Measurements from ENCODE around the gene GOLGA8B.
A peak's percentile ranks its signal among the peaks of the same experiment; 100 is the strongest.

DNA sequence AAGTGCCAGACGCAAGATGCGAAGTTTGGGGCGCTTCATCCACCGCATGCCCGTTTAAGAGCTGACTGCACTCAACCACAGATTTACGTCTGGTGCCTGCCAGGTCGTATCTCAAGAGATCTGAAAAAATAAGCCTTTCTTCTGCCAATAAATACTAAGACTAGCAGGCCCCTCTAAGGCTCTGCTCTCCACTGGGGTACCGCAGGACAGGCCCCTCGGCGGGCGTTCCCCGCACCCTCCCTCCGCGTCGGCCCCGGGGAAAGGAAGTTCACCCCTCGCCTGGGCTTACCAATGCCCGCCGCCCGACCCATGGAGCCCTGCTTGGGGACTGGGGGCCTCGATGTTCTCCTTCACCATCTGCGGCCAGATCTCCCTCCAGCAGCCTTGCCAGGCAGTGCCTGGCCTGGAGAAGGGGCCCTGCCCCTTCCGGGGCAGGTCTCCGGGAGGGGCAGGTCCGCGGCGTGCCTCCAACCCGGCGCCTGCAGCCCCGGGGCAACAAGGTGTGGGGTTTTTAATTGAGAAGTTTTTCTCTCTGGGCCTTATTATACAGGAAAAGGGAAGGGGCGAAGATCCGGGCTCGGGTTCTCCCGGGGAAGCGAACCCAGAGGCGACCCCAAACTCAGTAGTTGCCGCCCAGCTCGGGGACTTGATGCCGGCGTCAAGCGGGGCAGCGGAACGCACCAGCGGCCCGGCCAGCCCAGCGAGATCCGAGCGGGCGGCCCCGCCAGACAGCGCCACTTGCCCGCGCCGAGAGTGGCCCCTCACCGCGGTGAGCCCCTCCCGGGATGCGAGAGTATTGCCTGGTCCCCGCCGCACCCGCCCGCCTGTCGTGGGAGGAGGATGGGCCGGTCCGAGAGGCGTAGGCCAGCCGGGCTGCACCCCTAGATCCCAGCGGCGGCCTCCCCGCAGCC is 735 bp downstream of the GOLGA8B start:
- TF ChIP-seq, protein P1, sequence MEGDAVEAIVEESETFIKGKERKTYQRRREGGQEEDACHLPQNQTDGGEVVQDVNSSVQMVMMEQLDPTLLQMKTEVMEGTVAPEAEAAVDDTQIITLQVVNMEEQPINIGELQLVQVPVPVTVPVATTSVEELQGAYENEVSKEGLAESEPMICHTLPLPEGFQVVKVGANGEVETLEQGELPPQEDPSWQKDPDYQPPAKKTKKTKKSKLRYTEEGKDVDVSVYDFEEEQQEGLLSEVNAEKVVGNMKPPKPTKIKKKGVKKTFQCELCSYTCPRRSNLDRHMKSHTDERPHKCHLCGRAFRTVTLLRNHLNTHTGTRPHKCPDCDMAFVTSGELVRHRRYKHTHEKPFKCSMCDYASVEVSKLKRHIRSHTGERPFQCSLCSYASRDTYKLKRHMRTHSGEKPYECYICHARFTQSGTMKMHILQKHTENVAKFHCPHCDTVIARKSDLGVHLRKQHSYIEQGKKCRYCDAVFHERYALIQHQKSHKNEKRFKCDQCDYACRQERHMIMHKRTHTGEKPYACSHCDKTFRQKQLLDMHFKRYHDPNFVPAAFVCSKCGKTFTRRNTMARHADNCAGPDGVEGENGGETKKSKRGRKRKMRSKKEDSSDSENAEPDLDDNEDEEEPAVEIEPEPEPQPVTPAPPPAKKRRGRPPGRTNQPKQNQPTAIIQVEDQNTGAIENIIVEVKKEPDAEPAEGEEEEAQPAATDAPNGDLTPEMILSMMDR (IDR thresholded peaks at IDR 0.05): no peak
- TF ChIP-seq POLR2A (IDR thresholded peaks at IDR 0.05) (peak in 1 of 4 donors; percentile 34), EP300 (IDR thresholded peaks at IDR 0.05) (no peak)
